GM12872 (cell line): Measurements from ENCODE around the gene CHN1.

Experiments
- TF ChIP-seq, protein P1 (sequence below): IDR thresholded peaks from 3 replicates; pipeline ENCODE4 v1.5.1; 2011; ENCODE audit warnings: low read depth, mild to moderate bottlenecking, low read length, moderate library complexity; ENCODE audit not compliant: insufficient read depth

CHN1 gene, protein sequence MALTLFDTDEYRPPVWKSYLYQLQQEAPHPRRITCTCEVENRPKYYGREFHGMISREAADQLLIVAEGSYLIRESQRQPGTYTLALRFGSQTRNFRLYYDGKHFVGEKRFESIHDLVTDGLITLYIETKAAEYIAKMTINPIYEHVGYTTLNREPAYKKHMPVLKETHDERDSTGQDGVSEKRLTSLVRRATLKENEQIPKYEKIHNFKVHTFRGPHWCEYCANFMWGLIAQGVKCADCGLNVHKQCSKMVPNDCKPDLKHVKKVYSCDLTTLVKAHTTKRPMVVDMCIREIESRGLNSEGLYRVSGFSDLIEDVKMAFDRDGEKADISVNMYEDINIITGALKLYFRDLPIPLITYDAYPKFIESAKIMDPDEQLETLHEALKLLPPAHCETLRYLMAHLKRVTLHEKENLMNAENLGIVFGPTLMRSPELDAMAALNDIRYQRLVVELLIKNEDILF

DNA sequence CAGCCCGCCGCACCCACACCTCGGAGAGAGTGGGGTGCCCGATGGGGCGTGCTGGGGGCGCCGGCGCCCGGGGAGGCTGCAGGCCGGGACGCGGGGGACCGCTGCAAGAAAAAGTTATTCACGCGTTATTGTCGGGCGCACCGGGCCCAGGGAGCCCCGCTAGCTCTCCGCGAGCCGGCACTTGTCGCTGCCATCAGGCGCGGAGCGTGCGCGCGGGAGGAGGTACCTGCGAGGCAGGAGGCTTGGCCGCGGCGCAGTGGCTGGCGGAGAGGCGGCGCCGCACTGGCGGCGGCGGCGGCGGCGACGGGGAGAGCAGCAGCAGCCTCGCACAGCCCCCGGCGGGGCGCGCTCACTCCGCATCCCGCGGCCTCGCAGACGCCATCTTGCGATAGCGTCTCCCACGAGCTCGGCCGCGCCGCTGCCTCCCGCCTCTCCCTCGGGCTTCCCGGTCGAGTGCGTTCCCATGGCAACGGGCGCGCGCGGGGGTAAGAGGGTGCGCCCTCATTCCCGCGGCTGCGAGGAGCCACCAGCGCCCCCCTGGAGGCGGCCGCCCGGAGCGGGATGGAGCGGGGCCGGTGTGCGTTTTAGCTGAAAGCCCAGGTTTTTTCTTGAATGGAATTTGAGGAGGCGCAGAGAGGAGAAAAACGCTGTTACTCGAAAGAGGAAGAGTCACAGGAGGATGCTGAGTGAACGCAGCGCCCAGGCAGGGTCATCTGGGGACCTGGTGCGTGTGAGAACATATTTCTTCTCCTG lies at the start of gene CHN1:
Gene CHN1 (minus strand): TSS at position 402 of the 753 bp plus-strand sequence. CDS start 469 bp downstream, outside the sequence.
- TF ChIP-seq, protein P1, sequence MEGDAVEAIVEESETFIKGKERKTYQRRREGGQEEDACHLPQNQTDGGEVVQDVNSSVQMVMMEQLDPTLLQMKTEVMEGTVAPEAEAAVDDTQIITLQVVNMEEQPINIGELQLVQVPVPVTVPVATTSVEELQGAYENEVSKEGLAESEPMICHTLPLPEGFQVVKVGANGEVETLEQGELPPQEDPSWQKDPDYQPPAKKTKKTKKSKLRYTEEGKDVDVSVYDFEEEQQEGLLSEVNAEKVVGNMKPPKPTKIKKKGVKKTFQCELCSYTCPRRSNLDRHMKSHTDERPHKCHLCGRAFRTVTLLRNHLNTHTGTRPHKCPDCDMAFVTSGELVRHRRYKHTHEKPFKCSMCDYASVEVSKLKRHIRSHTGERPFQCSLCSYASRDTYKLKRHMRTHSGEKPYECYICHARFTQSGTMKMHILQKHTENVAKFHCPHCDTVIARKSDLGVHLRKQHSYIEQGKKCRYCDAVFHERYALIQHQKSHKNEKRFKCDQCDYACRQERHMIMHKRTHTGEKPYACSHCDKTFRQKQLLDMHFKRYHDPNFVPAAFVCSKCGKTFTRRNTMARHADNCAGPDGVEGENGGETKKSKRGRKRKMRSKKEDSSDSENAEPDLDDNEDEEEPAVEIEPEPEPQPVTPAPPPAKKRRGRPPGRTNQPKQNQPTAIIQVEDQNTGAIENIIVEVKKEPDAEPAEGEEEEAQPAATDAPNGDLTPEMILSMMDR, result no peak

DNA sequence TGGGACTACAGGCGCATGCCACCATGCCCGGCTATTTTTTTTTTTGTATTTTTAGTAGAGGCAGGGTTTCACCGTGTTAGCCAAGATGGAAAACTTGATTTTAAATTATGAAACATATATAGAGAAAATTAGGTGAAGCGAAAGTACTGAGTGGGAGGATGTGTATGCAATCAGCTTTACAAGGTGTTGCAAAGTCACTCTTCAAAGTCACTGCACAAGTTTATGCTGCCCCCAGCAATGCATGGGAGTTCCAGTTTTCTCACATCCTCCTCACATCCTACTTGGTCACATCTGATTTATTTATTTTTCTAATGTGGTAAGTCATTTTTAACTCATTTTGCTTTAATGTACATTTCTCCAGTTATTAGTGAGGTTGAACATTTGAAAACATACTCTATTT lies 49.2 kb upstream of the CHN1 start:
- TF ChIP-seq, protein P1, result no peak

DNA sequence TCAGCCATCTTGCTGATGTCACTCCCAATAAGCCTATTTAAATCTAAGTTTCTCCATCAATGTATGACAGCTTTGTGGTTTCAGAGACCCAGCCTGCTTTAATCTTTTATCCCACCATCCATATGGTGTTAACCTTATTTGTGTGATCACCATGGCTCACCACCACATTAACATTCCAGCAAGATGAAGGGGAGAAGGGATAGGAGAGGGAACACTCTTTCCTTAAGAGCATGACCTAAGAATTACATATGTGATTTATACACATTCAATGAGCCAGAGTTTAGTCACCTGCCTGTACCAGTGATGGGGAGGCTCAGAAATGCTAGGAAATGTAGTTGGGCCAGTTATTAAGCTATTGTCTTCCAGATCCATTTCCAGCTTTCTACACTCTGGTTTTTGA lies 44.5 kb upstream of the CHN1 start:
- TF ChIP-seq, protein P1, result no peak

DNA sequence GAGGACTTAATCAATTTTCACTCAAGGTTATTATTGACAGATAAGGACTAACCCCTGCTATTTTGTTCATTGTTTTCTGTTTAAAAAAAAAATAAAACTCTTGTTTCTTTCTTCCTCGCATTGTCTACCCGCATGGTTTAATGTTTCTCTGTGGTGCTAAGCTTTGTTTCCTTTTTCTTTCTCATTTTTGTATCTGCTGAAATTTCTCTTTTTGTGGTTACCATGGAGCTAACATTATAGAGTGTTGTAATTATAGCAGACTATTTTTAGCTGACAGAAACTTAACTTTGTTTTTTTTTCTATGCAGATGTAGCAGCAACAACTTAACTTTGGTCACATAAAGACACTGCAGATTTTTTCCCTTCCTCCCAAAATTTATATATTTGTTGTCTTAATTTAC lies 43.1 kb upstream of the CHN1 start:
- TF ChIP-seq, protein P1, result no peak

DNA sequence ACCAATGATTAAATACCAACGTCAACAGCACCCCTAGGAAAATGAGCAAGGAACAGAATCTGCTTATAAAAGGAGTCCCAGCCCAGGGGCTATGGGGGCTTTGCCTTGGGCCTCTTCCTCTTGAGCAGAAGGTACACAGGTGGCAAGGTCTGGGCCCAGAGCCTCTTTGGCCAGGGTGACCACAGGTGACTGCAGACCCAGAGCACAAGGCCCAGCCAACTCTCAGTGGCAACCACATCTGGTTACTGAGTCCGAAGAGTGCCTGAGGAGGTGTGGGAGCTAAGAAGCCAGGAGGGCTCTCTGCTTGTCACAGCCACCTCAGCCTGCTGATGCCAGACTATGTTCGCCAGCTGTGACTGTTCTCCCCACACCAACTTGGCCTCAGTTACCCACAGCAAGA lies 34.3 kb upstream of the CHN1 start:
- TF ChIP-seq, protein P1, result no peak

DNA sequence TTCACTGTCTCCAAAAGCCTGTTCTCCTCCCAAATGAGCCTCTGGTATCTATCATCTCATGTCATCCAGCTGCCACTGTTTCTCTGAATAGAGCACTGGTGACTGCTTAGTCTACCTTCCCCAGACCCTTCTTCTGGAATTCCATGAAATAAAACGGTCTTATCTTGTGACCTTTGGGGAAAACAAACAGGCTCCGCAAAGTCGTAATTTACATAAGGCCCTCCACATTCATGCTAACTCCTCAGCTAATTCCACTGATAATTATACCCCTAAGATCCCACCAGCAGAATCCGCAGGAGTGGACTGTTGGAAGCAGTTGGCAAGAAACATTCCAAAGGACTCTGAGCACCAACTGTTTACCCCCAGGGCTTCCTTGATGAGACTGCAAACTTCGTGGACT lies 33.9 kb upstream of the CHN1 start:
- TF ChIP-seq, protein P1, result no peak

DNA sequence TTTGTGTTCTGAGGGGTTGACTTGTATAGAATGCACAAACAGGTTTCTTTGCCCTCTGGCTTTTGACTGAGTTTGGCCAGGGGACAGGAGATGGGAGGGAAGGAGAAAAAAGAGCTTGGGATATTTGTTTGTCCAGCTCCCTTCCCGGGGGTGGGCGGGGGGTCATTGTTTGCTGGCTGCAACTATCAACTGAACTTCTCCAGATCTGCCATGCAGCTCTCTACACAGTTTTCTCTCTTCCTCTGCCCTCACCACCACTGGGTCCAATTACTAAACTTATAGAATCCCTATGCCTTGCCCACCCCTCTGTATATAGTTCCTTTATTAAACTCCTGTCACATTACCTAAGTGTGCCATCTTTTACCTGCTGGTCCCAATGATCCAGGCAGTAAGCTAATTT lies 32.8 kb upstream of the CHN1 start:
- TF ChIP-seq, protein P1, result no peak
